PC-3 (cell line): Measurements from ENCODE around the gene SSR2. TPM values are rescaled to one million over a fixed set of nuclear protein-coding genes. Genes with fewer than 3 reads are reported as not detected.

Experiments used
- ATAC-seq: fragments of 200-7000 bp; cut with Tn5 transposase; 2 replicates; pipeline ENCODE4 v1.9.1; 2020; ENCODE audit warnings: mild to moderate bottlenecking, moderate library complexity
- BruUV-seq: library from RNA; stranded (reverse); fragments of 400-500 nt; replicated peaks from 2 replicates; lab custom pipeline; 2021; lab: Mats Ljungman, UMichigan
- CTCF ChIA-PET: fragments of 300-600 bp; sonication (Branson Sonifier 250); formaldehyde crosslinking; loops from one replicate; lab custom pipeline; 2022; ENCODE audit warnings: antibody characterized with exemption; lab: Charles Lee
- POLR2A ChIA-PET: fragments of 300-600 bp; sonication (Branson Sonifier 250); formaldehyde crosslinking; loops from one replicate; lab custom pipeline; 2022; ENCODE audit warnings: antibody characterized with exemption; ENCODE audit not compliant: unreplicated experiment; lab: Charles Lee
- DNase-seq: peaks from one replicate; pipeline ENCODE4 v3.0.0-alpha.2; 2015
- H2AFZ ChIP-seq: fragments of 300-600 bp; sonication (generic); 2 replicates; pipeline ENCODE4 v1.6.0; 2016; ENCODE audit warnings: antibody characterized with exemption, low read length
- H3F3A ChIP-seq: fragments of 300-600 bp; sonication (generic); one replicate; pipeline ENCODE4 v1.6.0; 2017; ENCODE audit warnings: antibody characterized with exemption, low read length, control low read depth, mild to moderate bottlenecking; ENCODE audit not compliant: unreplicated experiment
- H3K27ac ChIP-seq: fragments of 300-600 bp; sonication (generic); 2 replicates; pipeline ENCODE4 v1.5.1; 2016; ENCODE audit warnings: mild to moderate bottlenecking, low read length
- H3K27me3 ChIP-seq: fragments of 300-600 bp; sonication (generic); 2 replicates; pipeline ENCODE4 v1.6.1; 2016; ENCODE audit warnings: low read length, mixed read lengths
- H3K36me3 ChIP-seq: fragments of 300-600 bp; sonication (generic); 2 replicates; pipeline ENCODE4 v1.6.1; 2016; ENCODE audit warnings: low read depth, mixed run types, low read length, mixed read lengths
- H3K4me1 ChIP-seq: fragments of 300-600 bp; sonication (generic); 2 replicates; pipeline ENCODE4 v1.5.1; 2016; ENCODE audit warnings: low read length; ENCODE audit not compliant: insufficient read depth
- H3K4me2 ChIP-seq: fragments of 300-600 bp; sonication (generic); 2 replicates; pipeline ENCODE4 v1.6.0; 2016; ENCODE audit warnings: low read length
- H3K4me3 ChIP-seq: fragments of 300-600 bp; sonication (generic); 2 replicates; pipeline ENCODE4 v1.5.1; 2016; ENCODE audit warnings: mild to moderate bottlenecking, low read length, mixed read lengths
- H3K79me2 ChIP-seq: fragments of 300-600 bp; sonication (generic); 2 replicates; pipeline ENCODE4 v1.6.1; 2017; ENCODE audit warnings: low read length, mixed read lengths
- H3K9ac ChIP-seq: fragments of 300-600 bp; sonication (generic); 2 replicates; pipeline ENCODE4 v1.6.0; 2016; ENCODE audit warnings: mild to moderate bottlenecking, low read length
- H3K9me2 ChIP-seq: fragments of 300-600 bp; sonication (generic); replicated peaks from 2 replicates; pipeline ENCODE4 v1.6.1; 2016; ENCODE audit warnings: mixed run types, low read length, mixed read lengths
- H3K9me3 ChIP-seq: fragments of 300-600 bp; sonication (generic); 2 replicates; pipeline ENCODE4 v1.6.1; 2016; ENCODE audit warnings: low read length, mixed read lengths
- H4K20me1 ChIP-seq: fragments of 300-600 bp; sonication (generic); 2 replicates; pipeline ENCODE4 v1.6.1; 2016; ENCODE audit warnings: low read length, mixed read lengths
- EZH2 ChIP-seq: fragments of 300-600 bp; sonication (generic); IDR thresholded peaks from one replicate; pipeline ENCODE4 v1.6.1; 2017; ENCODE audit warnings: antibody characterized with exemption, mild to moderate bottlenecking, low read length; ENCODE audit not compliant: unreplicated experiment
- EZH2phosphoT487 ChIP-seq: fragments of 300-600 bp; sonication (generic); IDR thresholded peaks from 2 replicates; pipeline ENCODE4 v1.6.1; 2018; ENCODE audit warnings: mild to moderate bottlenecking, antibody characterized with exemption, low read length, borderline replicate concordance
- intact Hi-C: fragments of 100-400 bp; cut with micrococcal nuclease; formaldehyde crosslinking; loops from 2 replicates; pipeline ENCODE4 v1.9.0; 2023
- total RNA-seq: library from RNA; depleted of rRNA; stranded (reverse); fragments of >200 nt; gene quantifications from 2 replicates; pipeline ENCODE4 v1.2.3, GENCODE V29; 2014
- TF ChIP-seq, protein P1 (sequence below): fragments of 300-600 bp; sonication (generic); conservative IDR thresholded peaks from 2 replicates; pipeline ENCODE4 v1.5.1; 2017; ENCODE audit warnings: antibody characterized with exemption, low read depth, mild to moderate bottlenecking, low read length

Gene SSR2
- total RNA-seq, 1 experiment from 2014 or later, result 293 TPM

GRCh38 chr1:156006666-156007376 lies 13.9 kb downstream of the SSR2 start:
- ATAC-seq, result peak; percentile 32
- intact Hi-C loops, result no loop called here
- H3K27ac ChIP-seq, result peak overlapping the region; percentile 40

DNA sequence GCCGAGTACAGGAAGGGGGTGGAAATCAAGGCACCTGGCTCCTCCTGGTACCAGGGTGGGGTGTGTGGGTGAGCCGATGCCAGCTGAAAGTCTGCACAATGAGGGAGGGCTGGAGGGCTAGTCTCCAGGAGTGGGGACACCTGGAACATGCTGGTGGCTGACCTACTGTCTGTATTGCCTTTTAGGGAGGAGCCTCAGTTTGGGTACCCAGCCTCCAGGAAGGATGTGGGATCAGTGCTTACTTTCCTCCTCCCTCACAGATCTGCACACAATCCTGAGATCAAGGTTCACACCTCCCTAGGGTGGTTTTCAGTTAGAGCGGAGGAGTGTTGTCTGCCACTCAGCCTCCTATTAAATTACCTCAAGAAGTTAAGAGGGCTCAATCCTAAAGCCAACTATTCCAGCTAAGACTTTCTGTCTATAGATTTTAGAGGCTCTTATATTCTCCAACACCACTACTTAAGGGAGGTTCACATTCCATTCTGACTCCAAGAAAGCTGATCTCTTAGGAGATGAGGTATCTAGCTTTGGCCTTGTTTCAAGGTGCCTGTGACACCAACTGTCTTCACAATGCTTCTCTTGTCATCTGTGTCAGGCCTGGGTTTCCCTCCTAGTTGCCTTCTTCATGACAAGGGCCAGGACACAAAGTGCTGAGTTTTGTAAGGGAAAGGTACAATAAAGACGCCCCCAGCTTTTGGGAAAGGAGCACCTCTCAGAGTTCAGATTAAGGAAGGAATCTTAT lies 15.7 kb downstream of the SSR2 start:
- TF ChIP-seq, protein P1, sequence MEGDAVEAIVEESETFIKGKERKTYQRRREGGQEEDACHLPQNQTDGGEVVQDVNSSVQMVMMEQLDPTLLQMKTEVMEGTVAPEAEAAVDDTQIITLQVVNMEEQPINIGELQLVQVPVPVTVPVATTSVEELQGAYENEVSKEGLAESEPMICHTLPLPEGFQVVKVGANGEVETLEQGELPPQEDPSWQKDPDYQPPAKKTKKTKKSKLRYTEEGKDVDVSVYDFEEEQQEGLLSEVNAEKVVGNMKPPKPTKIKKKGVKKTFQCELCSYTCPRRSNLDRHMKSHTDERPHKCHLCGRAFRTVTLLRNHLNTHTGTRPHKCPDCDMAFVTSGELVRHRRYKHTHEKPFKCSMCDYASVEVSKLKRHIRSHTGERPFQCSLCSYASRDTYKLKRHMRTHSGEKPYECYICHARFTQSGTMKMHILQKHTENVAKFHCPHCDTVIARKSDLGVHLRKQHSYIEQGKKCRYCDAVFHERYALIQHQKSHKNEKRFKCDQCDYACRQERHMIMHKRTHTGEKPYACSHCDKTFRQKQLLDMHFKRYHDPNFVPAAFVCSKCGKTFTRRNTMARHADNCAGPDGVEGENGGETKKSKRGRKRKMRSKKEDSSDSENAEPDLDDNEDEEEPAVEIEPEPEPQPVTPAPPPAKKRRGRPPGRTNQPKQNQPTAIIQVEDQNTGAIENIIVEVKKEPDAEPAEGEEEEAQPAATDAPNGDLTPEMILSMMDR, result no peak
- no peak for TF ChIP-seq EZH2phosphoT487
- no peak for TF ChIP-seq EZH2
- H3K9me2 ChIP-seq, result no peaks in the 10 kb centered on the region
- H3K36me3 ChIP-seq, result peaks cover 12% of the 10 kb centered on the region
- no peak overlapping the region for H3K27ac ChIP-seq
- ATAC-seq, result peak; percentile 12; the same call in 1 of the 2 replicates
- H3K9me3 ChIP-seq, result no peaks in the 10 kb centered on the region
- H3K9ac ChIP-seq, result no peak overlapping the region
- intact Hi-C loops, result loop anchor here (5.0 kb wide), 1 partner anchor 62 kb away; no protein-coding TSS in a partner anchor
- no peak overlapping the region for H3K4me2 ChIP-seq
- CTCF ChIA-PET, result no interaction called here
- BruUV-seq, result no TSS peak
- POLR2A ChIA-PET, result interaction anchor here (0.6 kb wide), 1 partner anchor 26 kb away, joined by 4 read pairs; the partner anchor contains the start of gene ARHGEF2
- H3K4me3 ChIP-seq, result no peak overlapping the region
- DNase-seq, result no peak
- peaks cover 10% of the 10 kb centered on the region for H3F3A ChIP-seq
- no peak overlapping the region for H2AFZ ChIP-seq
- H3K4me1 ChIP-seq, result peaks cover 16% of the 10 kb centered on the region
- no peaks in the 10 kb centered on the region for H3K79me2 ChIP-seq
- no peaks in the 10 kb centered on the region for H3K27me3 ChIP-seq
- H4K20me1 ChIP-seq, result 0 out of 2 replicates have a peak, but pooled peaks cover 4% of the 10 kb centered on the region

More at GRCh38 chr1:156006666-156007376, 13.9 kb downstream of the SSR2 start:
- ChIA-PET POLR2A (no interaction called here), CTCF (no interaction called here)
- Histone ChIP-seq H3K27me3 (no peaks in the 10 kb centered on the region), H3K9ac (no peak overlapping the region), H3K9me2 (no peaks in the 10 kb centered on the region), H3K4me3 (no peak overlapping the region), H3K4me1 (peaks cover 16% of the 10 kb centered on the region), H3K9me3 (no peaks in the 10 kb centered on the region), H3F3A (peaks cover 10% of the 10 kb centered on the region), H3K79me2 (no peaks in the 10 kb centered on the region), H3K36me3 (peaks cover 28% of the 10 kb centered on the region), H4K20me1 (0 out of 2 replicates have a peak, but pooled peaks cover 4% of the 10 kb centered on the region), H2AFZ (no peak overlapping the region), H3K4me2 (no peak overlapping the region)
- TF ChIP-seq, protein P1, result no peak
- TF ChIP-seq EZH2, result no peak
- no peak for TF ChIP-seq EZH2phosphoT487
- DNase-seq, result peak; percentile 58
- no TSS peak for BruUV-seq
